GM12864 (cell line): Measurements from ENCODE around the gene UGDH.
"Not testable (repeated sequence)": the region's sequence is repeated elsewhere in the genome, so short reads cannot be mapped to it uniquely, and the experiment has no call there.

Experiments
- DNase-seq: peaks from one replicate; pipeline ENCODE4 v3.0.0-alpha.2; 2011; ENCODE audit warnings: low read depth
- H3K4me3 ChIP-seq: 2 replicates; pipeline ENCODE4 v1.5.1; 2011; ENCODE audit warnings: mild to moderate bottlenecking, low read depth, low read length, control low read depth
- CTCF ChIP-seq: IDR thresholded peaks from 2 replicates; pipeline ENCODE4 v1.5.1; 2011; ENCODE audit warnings: low read depth, mild to moderate bottlenecking, moderate library complexity, low read length, control low read depth, inconsistent platforms; ENCODE audit errors: missing control alignments

Gene UGDH

GRCh38 chr4:39510348-39510929 is 16.8 kb downstream of the UGDH start:
- TF ChIP-seq CTCF, result no peak
- no peak for DNase-seq
- no peak overlapping the region for H3K4me3 ChIP-seq

- no peak for DNase-seq
- no peak for TF ChIP-seq CTCF
- no peak overlapping the region for H3K4me3 ChIP-seq
Observed at GRCh38 chr4:39505581-39505980, 21.7 kb downstream of the UGDH start.

GRCh38 chr4:39504538-39504937 is 22.7 kb downstream of the UGDH start:
- no peak overlapping the region for H3K4me3 ChIP-seq
- no peak for DNase-seq
- TF ChIP-seq CTCF, result no peak

GRCh38 chr4:39502664-39503035 is 24.6 kb downstream of the UGDH start:
- not testable (repeated sequence) for DNase-seq, H3K4me3 ChIP-seq

GRCh38 chr4:39502019-39502663 is 25.1 kb downstream of the UGDH start:
- H3K4me3 ChIP-seq, result no peak overlapping the region
- no peak for DNase-seq
- TF ChIP-seq CTCF, result no peak

GRCh38 chr4:39498727-39499020 is 28.6 kb downstream of the UGDH start:
- DNase-seq, result no peak
- no peak for TF ChIP-seq CTCF
- no peak overlapping the region for H3K4me3 ChIP-seq

- TF ChIP-seq CTCF, result no peak
- DNase-seq, result no peak
- no peak overlapping the region for H3K4me3 ChIP-seq
Observed at GRCh38 chr4:39497909-39498726, 29.1 kb downstream of the UGDH start.
